ENCODE results near the gene RBM15.
A peak's percentile ranks its signal among the peaks of the same experiment; 100 is the strongest.

The RBM15 gene

GRCh38 chr1:110338886-110339406 is at the start of gene RBM15:
RBM15 (plus strand) TSS chr1:110339377; CDS start chr1:110339406, 29 bp downstream.
- peak; percentile 98 for DNase-seq (ENCODE audit: low spot score)

GRCh38 chr1:110291241-110292030 is 47.7 kb upstream of the RBM15 start:
- DNase-seq (ENCODE audit: low spot score): no peak

- DNase-seq (ENCODE audit: low spot score): no peak
These were observed 47.0 kb upstream of the RBM15 start for GRCh38 chr1:110292031-110292741.

GRCh38 chr1:110293601-110294104 is 45.5 kb upstream of the RBM15 start:
- DNase-seq (ENCODE audit: low spot score): no peak

GRCh38 chr1:110294308-110294707 is 44.9 kb upstream of the RBM15 start:
- no peak for DNase-seq (ENCODE audit: low spot score)

GRCh38 chr1:110298991-110299390 is 40.2 kb upstream of the RBM15 start:
- no peak for DNase-seq (ENCODE audit: low spot score)

- no peak for DNase-seq (ENCODE audit: low spot score)
These were observed 38.6 kb upstream of the RBM15 start for GRCh38 chr1:110300412-110301085.

- DNase-seq (ENCODE audit: low spot score): no peak
These were observed 36.3 kb upstream of the RBM15 start for GRCh38 chr1:110302836-110303235.

GRCh38 chr1:110305900-110306420 is 33.2 kb upstream of the RBM15 start:
- no peak for DNase-seq (ENCODE audit: low spot score)

GRCh38 chr1:110307239-110307974 is 31.8 kb upstream of the RBM15 start:
- no peak for DNase-seq (ENCODE audit: low spot score)

GRCh38 chr1:110308247-110308646 is 30.9 kb upstream of the RBM15 start:
- no peak for DNase-seq (ENCODE audit: low spot score)

GRCh38 chr1:110309139-110309538 is 30.0 kb upstream of the RBM15 start:
- DNase-seq (ENCODE audit: low spot score): no peak

GRCh38 chr1:110309767-110310166 is 29.4 kb upstream of the RBM15 start:
- no peak for DNase-seq (ENCODE audit: low spot score)

GRCh38 chr1:110310300-110310699 is 28.9 kb upstream of the RBM15 start:
- DNase-seq (ENCODE audit: low spot score): no peak

- DNase-seq (ENCODE audit: low spot score): peak; percentile 85
These were observed 26.7 kb upstream of the RBM15 start for GRCh38 chr1:110312188-110313121.

- no peak for DNase-seq (ENCODE audit: low spot score)
These were observed 22.4 kb upstream of the RBM15 start for GRCh38 chr1:110316735-110317134.

- no peak for DNase-seq (ENCODE audit: low spot score)
These were observed 21.1 kb upstream of the RBM15 start for GRCh38 chr1:110318046-110318445.

- DNase-seq (ENCODE audit: low spot score): no peak
These were observed 19.6 kb upstream of the RBM15 start for GRCh38 chr1:110319332-110320167.

- no peak for DNase-seq (ENCODE audit: low spot score)
These were observed 19.0 kb upstream of the RBM15 start for GRCh38 chr1:110320168-110320518.

- DNase-seq (ENCODE audit: low spot score): no peak
These were observed 18.1 kb upstream of the RBM15 start for GRCh38 chr1:110321045-110321444.
